ENCODE measurements around the gene TUBA1B. TPM values are rescaled to one million over a fixed set of nuclear protein-coding genes. Genes with fewer than 3 reads are reported as not detected.

Gene TUBA1B
- total RNA-seq, 1 experiment from 2014 or later, result 2,063 TPM

- H3K36me3 Mint-ChIP-seq (ENCODE audit: insufficient read depth in 1 of 3, low read depth in 3 of 3), result peaks cover 33 to 46% (median 45%) of the 10 kb centered on the region in 3 experiments
- Histone ChIP-seq H3K14ac (ENCODE audit: insufficient read depth, low read length) (peak overlapping the region; percentile 96), H2AFZ (ENCODE audit: low read length) (no peak overlapping the region)
Measured at GRCh38 chr12:49130151-49131050, 794 bp downstream of the TUBA1B start.

More at GRCh38 chr12:49130151-49131050, 794 bp downstream of the TUBA1B start:
- Histone ChIP-seq H3K9me3 (ENCODE audit: control insufficient read depth, low read depth, low read length) (no peaks in the 10 kb centered on the region), H2BK20ac (ENCODE audit: low read depth, low read length, poor library complexity, severe bottlenecking) (no peak overlapping the region), H3K4me2 (ENCODE audit: insufficient read depth, insufficient read length, low read length) (peak overlapping the region; percentile 72), H3K4ac (ENCODE audit: low read depth, low read length) (peak overlapping the region; percentile 50; the same call in 1 of the 2 replicates), H4K8ac (replicated peaks; ENCODE audit: insufficient read length, low read depth, low read length) (no peak overlapping the region), H3K23ac (ENCODE audit: insufficient read length, low read depth, low read length) (no peak overlapping the region), H3K27me3 (ENCODE audit: insufficient read depth, low read length) (no peaks in the 10 kb centered on the region), H4K5ac (ENCODE audit: insufficient read length, low read depth, low read length) (no peak overlapping the region), H3T11ph (ENCODE audit: low read length) (no peak overlapping the region), H3K79me1 (ENCODE audit: insufficient read depth, low read depth, low read length, poor library complexity, severe bottlenecking) (peaks cover 3% of the 10 kb centered on the region), H3K27ac (ENCODE audit: insufficient read length, low read depth, low read length) (peak overlapping the region; percentile 77), H2BK5ac (ENCODE audit: insufficient read length, low read length) (no peak overlapping the region), H3K9ac (ENCODE audit: extremely low read depth, insufficient read length, low read length) (peak overlapping the region; percentile 79), H3K56ac (ENCODE audit: insufficient read length, low read depth, low read length) (no peak overlapping the region), H4K20me1 (ENCODE audit: control insufficient read depth, insufficient read depth, insufficient read length) (no peaks in the 10 kb centered on the region), H2AK5ac (ENCODE audit: insufficient read length, low read length) (no peak overlapping the region), H2BK120ac (ENCODE audit: low read depth, low read length, poor library complexity, severe bottlenecking) (no peak overlapping the region), H3K18ac (ENCODE audit: insufficient read length, low read depth, low read length) (peak overlapping the region; percentile 83), H2BK12ac (ENCODE audit: insufficient read length, low read depth, low read length) (no peak overlapping the region), H2BK15ac (ENCODE audit: low read depth, low read length) (no peak overlapping the region), H3K4me1 (ENCODE audit: insufficient read depth, low read length) (peaks cover 2% of the 10 kb centered on the region; the same call in 1 of the 2 replicates), H4K91ac (ENCODE audit: insufficient read length, low read depth, low read length) (no peak overlapping the region), H3K79me2 (ENCODE audit: insufficient read depth, low read length) (no peaks in the 10 kb centered on the region; the same call in 1 of the 2 replicates), H3K23me2 (ENCODE audit: insufficient read length, low read depth, low read length, poor library complexity, severe bottlenecking) (peaks cover 8% of the 10 kb centered on the region)
- no peaks in the 10 kb centered on the region; the same call in 1 of the 2 replicates for H3K27me3 Mint-ChIP-seq (ENCODE audit: low read depth)
- peaks cover 15 to 24% of the 10 kb centered on the region in 2 experiments for H3K4me1 Mint-ChIP-seq
- peak overlapping the region; percentile 98 to 99 (median 99) for H3K27ac Mint-ChIP-seq
- no CpG with 5 or more reads among the region's 66 CpGs for WGBS (ENCODE audit: extremely low coverage, insufficient read length, low lambda C conversion rate)
- TF ChIP-seq CTCF (conservative IDR thresholded peaks at IDR 0.05), result peak; percentile 95
- 0 out of 5 replicates have a peak, but pooled peaks cover 0 to 3% of the 10 kb centered on the region in 2 experiments for H3K9me3 Mint-ChIP-seq
- peak; percentile 97 for DNase-seq
- peak overlapping the region; percentile 94 for H3K4me3 Mint-ChIP-seq
